ENCODE data around the gene CDRT15.

The CDRT15 gene

DNA sequence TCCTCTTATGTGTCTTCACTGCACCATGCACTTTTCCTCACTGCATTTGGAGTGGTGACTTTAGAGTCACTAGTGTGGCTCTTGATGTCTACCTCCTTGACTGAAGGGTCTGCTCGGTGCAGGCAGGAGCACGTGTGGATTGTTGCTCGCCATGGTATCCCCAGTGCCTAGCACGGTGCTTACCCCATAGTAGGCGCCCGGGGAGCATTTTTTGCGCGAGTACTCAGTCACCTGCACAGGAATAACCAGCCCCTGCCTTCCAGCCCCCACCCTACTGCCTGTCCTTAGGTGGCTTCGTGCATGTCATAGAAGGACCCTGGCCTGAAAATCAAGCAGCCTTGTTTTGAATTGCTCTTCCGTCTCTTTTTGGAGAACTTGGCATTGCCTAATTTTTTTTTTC is 31.3 kb downstream of the CDRT15 start:
- Histone ChIP-seq H3K9ac (ENCODE audit: low read length) (no peak overlapping the region), H3K27ac (ENCODE audit: low read depth, low read length) (no peak overlapping the region), H3K4me1 (ENCODE audit: control insufficient read depth, insufficient read depth, low read length) (no peaks in the 10 kb centered on the region), H3K27me3 (ENCODE audit: control insufficient read depth, insufficient read depth, low read length) (no peaks in the 10 kb centered on the region), H3K36me3 (ENCODE audit: control insufficient read depth, insufficient read depth, low read length) (peaks cover 8% of the 10 kb centered on the region), H3K4me3 (ENCODE audit: low read length) (no peak overlapping the region)

DNA sequence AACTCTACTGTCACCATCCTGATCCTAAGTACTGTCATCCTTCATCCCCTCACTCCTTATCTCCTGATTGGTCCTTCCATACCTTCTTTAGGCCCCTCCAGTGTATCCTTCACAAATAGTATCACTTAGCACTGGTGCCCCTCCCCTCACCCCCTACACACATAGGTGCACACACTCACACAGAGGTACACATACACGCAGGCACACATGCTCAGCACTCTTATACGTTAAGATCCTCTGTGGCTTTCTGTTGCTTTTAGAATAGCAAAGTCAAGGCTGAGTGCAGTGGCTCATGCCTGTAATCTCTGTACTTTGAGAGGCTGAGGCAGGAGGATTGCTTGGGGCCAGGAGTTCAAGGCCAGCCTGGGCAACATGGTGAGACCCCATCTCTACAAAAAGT is 32.1 kb downstream of the CDRT15 start:
- Histone ChIP-seq H3K9ac (ENCODE audit: low read length) (no peak overlapping the region), H3K27me3 (ENCODE audit: control insufficient read depth, insufficient read depth, low read length) (no peaks in the 10 kb centered on the region), H3K4me3 (ENCODE audit: low read length) (no peak overlapping the region), H3K36me3 (ENCODE audit: control insufficient read depth, insufficient read depth, low read length) (peaks cover 8% of the 10 kb centered on the region), H3K4me1 (ENCODE audit: control insufficient read depth, insufficient read depth, low read length) (no peaks in the 10 kb centered on the region), H3K27ac (ENCODE audit: low read depth, low read length) (no peak overlapping the region)

DNA sequence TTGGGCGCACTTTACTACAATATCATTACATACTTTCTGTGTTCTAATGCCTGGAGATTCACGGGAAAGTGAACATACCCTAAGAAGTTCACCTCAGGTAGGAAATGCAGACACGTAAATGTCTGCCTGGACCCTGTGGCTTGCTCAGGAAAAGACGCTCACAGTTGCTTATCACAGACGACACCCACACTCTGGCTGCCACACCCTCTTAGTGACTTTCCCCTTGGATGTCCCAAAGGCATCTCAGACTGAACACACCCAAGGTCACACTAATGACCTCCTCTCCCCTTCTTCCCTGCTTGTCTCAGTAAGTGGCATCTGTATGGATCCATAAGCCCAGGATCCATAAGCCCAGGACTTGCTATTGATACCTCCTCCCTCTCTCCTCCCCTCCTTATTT is 32.6 kb downstream of the CDRT15 start:
- peaks cover 8% of the 10 kb centered on the region for H3K36me3 ChIP-seq (ENCODE audit: control insufficient read depth, insufficient read depth, low read length)
- H3K4me1 ChIP-seq (ENCODE audit: control insufficient read depth, insufficient read depth, low read length) = no peaks in the 10 kb centered on the region
- H3K4me3 ChIP-seq (ENCODE audit: low read length) = no peak overlapping the region
- no peak overlapping the region for H3K9ac ChIP-seq (ENCODE audit: low read length)
- H3K27me3 ChIP-seq (ENCODE audit: control insufficient read depth, insufficient read depth, low read length) = no peaks in the 10 kb centered on the region
- H3K27ac ChIP-seq (ENCODE audit: low read depth, low read length) = no peak overlapping the region

DNA sequence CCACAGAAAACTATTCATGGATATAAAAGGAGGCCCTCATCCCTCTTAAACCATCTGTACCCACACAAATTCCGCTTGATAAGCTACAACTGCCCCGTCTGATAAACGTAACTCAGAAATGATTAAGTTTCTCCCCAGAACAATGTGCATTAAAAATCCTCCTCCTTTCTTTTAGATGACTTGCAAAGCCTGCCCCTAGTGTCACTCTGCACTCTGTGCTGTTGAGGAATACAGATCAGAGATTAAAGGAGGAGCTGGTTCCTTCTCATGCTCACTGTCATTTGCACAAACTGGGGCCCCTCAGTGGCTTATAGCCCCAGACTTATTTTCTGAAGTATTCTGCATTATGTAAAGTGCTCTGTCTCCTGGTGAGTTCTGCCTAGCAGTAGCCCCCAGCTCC is 33.3 kb downstream of the CDRT15 start:
- Histone ChIP-seq H3K4me1 (ENCODE audit: control insufficient read depth, insufficient read depth, low read length) (no peaks in the 10 kb centered on the region), H3K9ac (ENCODE audit: low read length) (no peak overlapping the region), H3K27ac (ENCODE audit: low read depth, low read length) (no peak overlapping the region), H3K27me3 (ENCODE audit: control insufficient read depth, insufficient read depth, low read length) (no peaks in the 10 kb centered on the region), H3K4me3 (ENCODE audit: low read length) (no peak overlapping the region), H3K36me3 (ENCODE audit: control insufficient read depth, insufficient read depth, low read length) (peaks cover 8% of the 10 kb centered on the region)

DNA sequence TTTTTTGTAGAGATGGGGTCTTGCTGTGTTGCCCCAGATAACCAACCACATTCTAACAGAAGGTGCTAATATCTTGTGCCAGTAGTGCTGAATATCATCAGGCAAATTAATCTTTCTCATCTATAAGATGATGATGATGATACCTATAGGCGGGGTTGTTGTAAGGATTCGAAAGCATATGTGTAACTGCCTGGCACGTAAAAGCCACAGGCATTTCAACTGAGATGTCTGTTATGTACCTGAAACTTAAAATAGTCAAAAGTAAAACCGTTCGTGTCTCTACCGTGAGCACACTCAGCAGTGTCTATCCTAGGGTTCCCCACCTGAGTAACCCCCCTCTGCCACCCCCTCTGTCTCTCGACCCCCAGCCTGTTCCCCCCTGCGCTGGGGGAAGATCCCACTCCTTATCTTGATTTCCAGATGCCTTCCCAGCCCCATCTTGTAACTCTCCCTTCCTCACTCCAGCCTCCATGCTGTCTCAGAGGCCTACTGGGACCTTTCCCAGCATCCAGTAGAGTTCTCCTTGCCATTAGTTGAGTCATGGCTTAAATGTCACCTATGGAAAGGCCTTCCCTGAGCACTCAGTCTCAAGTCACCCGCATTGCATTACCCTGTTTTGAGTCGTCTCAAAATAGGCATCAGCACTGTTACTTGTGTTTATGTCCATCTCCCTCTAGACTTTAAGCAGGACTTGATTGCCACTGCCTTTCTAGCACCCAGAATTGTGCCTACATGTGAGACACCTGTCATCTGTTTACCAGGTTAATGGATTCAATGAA is 34.1 kb downstream of the CDRT15 start:
- Histone ChIP-seq H3K9ac (ENCODE audit: low read length) (no peak overlapping the region), H3K4me3 (ENCODE audit: low read length) (no peak overlapping the region), H3K4me1 (ENCODE audit: control insufficient read depth, insufficient read depth, low read length) (no peaks in the 10 kb centered on the region), H3K27me3 (ENCODE audit: control insufficient read depth, insufficient read depth, low read length) (no peaks in the 10 kb centered on the region), H3K27ac (ENCODE audit: low read depth, low read length) (no peak overlapping the region), H3K36me3 (ENCODE audit: control insufficient read depth, insufficient read depth, low read length) (peaks cover 6% of the 10 kb centered on the region)

DNA sequence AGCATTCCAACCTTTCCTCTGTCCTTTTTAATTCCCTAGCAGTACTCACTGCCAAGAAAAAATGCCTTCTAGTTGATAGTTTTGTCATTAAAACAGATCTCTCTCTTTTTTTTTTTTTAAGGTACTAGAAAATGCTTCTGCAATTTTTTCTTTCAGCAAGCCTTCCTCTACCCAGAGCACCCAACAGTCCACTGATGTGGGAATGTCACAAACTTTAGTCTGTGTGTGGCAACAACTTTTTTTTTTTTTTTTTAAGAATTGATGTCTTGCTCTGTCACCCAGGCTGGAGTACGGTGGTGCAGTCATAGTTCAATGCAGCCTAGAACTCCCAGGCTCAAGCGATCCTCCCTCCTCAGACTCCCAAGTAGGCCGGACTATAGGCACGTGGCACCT is 34.7 kb downstream of the CDRT15 start:
- no peaks in the 10 kb centered on the region for H3K27me3 ChIP-seq (ENCODE audit: control insufficient read depth, insufficient read depth, low read length)
- H3K4me1 ChIP-seq (ENCODE audit: control insufficient read depth, insufficient read depth, low read length) = no peaks in the 10 kb centered on the region
- H3K4me3 ChIP-seq (ENCODE audit: low read length) = no peak overlapping the region
- H3K9ac ChIP-seq (ENCODE audit: low read length) = no peak overlapping the region
- peaks cover 4% of the 10 kb centered on the region for H3K36me3 ChIP-seq (ENCODE audit: control insufficient read depth, insufficient read depth, low read length)
- H3K27ac ChIP-seq (ENCODE audit: low read depth, low read length) = no peak overlapping the region

DNA sequence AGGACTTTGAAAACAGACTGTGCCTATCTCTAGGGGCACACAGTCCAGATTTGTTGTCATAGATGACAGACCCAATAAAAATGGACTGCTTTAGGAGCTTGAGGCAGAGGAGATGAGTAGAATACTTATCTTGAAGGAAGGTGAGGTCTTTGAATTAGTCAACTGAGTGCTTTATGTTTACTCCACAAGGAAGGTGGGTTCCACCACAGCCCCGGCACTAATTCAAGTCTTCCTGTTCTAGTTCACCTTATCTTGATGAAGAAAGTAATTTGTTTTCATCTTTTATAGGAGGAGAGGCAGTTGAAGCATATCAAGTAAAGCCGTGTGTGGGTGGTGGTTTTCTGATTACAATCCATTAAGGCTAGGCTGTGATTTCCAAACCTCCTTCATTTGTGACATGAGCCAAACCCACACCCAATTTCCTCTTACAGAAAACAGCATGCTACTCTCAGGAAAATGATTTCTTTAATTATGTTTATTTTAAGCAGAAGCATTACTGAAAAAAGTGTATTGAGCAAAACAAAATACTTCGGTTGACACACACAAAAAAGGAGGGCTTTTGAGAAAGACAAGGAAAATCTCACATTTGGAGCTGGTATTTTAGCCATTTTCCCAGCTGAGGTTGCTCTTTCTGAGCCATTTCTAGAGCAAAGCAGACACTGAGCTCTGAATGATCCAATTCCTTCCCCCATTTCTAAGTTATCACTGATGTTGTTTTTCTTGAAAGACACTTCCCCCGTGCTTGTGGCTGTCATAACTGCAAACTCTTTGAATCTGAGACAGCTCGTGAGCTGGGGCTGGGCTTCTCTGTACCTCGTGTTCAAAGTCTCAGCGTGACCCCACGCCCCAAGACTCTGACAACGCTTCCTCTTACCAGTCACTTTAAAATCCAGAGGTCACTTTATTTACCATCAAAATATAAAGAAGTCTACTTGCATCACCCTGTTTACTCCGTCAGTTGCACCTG is 35.4 kb downstream of the CDRT15 start:
- Histone ChIP-seq H3K36me3 (ENCODE audit: control insufficient read depth, insufficient read depth, low read length) (peaks cover 4% of the 10 kb centered on the region), H3K4me3 (ENCODE audit: low read length) (no peak overlapping the region), H3K9ac (ENCODE audit: low read length) (no peak overlapping the region), H3K4me1 (ENCODE audit: control insufficient read depth, insufficient read depth, low read length) (no peaks in the 10 kb centered on the region), H3K27me3 (ENCODE audit: control insufficient read depth, insufficient read depth, low read length) (no peaks in the 10 kb centered on the region), H3K27ac (ENCODE audit: low read depth, low read length) (no peak overlapping the region)

DNA sequence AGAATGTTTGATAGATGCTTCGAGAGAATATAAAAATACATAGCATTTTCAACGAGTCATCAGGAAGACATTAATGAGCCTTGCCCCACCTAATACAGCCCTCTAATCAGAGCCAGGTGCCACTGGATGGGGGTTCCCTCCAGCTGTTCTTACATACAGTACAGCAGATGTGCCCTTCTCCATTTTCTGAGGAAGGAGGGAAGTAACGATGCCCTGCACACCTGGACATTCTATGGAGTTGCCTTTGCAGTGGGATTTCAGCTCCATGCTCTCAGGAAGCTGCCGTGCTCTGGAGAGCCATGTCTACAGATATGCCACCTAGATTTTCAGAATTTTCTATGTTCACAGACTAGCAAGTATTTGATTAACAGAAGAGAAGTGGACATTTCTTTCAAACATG is 36.3 kb downstream of the CDRT15 start:
- H3K4me3 ChIP-seq (ENCODE audit: low read length) = no peak overlapping the region
- peaks cover 4% of the 10 kb centered on the region for H3K36me3 ChIP-seq (ENCODE audit: control insufficient read depth, insufficient read depth, low read length)
- no peak overlapping the region for H3K9ac ChIP-seq (ENCODE audit: low read length)
- no peaks in the 10 kb centered on the region for H3K4me1 ChIP-seq (ENCODE audit: control insufficient read depth, insufficient read depth, low read length)
- no peak overlapping the region for H3K27ac ChIP-seq (ENCODE audit: low read depth, low read length)
- H3K27me3 ChIP-seq (ENCODE audit: control insufficient read depth, insufficient read depth, low read length) = no peaks in the 10 kb centered on the region

DNA sequence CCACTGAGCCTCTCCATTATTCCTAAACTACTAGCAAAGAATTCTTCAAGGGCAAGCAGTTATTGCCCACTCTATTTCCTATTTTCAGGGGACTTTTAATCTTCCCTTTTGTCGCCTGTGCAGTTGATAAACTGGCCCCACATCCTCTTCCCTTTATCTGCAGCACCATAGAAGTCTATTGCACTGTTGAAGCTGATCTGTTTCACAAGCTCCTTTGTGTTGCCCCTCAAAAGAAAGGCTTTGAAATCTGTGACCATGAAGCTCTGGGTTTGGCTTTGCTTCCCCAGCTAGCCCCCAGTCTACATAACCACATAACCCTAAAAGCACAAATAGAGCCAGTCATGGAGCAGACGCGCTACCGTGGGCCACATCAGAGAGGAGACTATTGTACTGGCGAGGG is 37.1 kb downstream of the CDRT15 start:
- Histone ChIP-seq H3K27ac (ENCODE audit: low read depth, low read length) (no peak overlapping the region), H3K4me3 (ENCODE audit: low read length) (no peak overlapping the region), H3K36me3 (ENCODE audit: control insufficient read depth, insufficient read depth, low read length) (peaks cover 4% of the 10 kb centered on the region), H3K9ac (ENCODE audit: low read length) (no peak overlapping the region), H3K27me3 (ENCODE audit: control insufficient read depth, insufficient read depth, low read length) (no peaks in the 10 kb centered on the region), H3K4me1 (ENCODE audit: control insufficient read depth, insufficient read depth, low read length) (no peaks in the 10 kb centered on the region)

DNA sequence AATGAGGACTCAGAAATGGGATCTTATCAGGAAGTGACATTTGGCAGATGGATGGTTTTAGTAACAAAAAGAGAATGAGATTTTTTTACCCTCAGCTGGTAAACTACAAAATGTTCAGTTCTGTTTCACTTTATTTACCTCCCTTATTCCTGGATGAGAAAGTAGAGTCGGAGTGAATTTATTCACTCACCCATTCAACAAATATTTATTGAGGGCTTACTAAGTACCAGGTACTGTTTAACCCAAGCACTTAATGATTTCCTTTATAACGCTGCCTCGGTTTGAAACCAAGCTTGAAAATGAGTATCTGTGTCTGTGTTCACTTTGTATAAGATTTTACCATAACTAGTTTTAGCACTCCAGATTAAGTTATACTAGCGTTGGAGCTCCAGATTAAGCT is 38.1 kb downstream of the CDRT15 start:
- Histone ChIP-seq H3K4me1 (ENCODE audit: control insufficient read depth, insufficient read depth, low read length) (no peaks in the 10 kb centered on the region), H3K9ac (ENCODE audit: low read length) (no peak overlapping the region), H3K27ac (ENCODE audit: low read depth, low read length) (no peak overlapping the region), H3K36me3 (ENCODE audit: control insufficient read depth, insufficient read depth, low read length) (no peaks in the 10 kb centered on the region), H3K27me3 (ENCODE audit: control insufficient read depth, insufficient read depth, low read length) (no peaks in the 10 kb centered on the region), H3K4me3 (ENCODE audit: low read length) (no peak overlapping the region)

DNA sequence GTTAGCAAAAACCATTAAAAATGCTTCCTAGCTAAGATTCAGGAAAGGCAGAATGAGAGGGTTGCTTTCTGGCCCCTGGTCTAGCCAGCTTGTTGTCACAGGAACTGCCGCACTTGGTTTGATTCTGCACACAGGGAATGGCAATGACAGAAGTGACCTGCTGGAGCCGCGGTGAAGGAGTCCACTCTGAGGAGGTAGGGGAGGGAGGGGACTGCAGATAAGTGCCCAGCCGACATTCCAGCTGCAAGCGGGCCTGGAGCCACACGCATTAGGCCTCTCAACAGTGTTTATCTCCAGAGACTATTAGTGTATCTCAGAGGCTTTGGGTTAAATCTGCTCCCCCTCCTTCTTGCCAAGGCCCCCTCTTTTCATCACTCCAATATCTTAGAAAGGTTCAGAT is 38.6 kb downstream of the CDRT15 start:
- Histone ChIP-seq H3K36me3 (ENCODE audit: control insufficient read depth, insufficient read depth, low read length) (no peaks in the 10 kb centered on the region), H3K9ac (ENCODE audit: low read length) (no peak overlapping the region), H3K4me3 (ENCODE audit: low read length) (no peak overlapping the region), H3K27ac (ENCODE audit: low read depth, low read length) (no peak overlapping the region), H3K27me3 (ENCODE audit: control insufficient read depth, insufficient read depth, low read length) (no peaks in the 10 kb centered on the region), H3K4me1 (ENCODE audit: control insufficient read depth, insufficient read depth, low read length) (no peaks in the 10 kb centered on the region)

DNA sequence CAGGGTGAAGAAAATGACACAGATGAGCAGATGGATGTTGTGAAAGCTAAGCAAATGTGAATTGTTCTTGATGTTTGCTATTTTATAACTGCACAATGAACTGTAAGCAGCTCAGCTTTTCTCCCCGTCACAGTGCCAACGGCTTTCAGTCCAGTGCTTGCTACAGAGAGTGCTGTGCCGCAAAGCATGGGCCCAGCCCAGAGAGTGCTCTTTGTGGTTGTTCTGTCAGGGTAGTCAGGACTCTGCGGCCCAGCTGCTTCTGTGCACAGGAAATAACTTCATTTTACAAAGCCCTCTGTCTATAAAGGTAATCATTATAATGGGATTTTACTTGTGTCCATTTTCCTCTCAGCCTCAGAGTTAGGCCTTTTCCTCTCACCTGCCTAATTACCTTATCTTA is 39.1 kb downstream of the CDRT15 start:
- no peak overlapping the region for H3K4me3 ChIP-seq (ENCODE audit: low read length)
- no peaks in the 10 kb centered on the region for H3K4me1 ChIP-seq (ENCODE audit: control insufficient read depth, insufficient read depth, low read length)
- H3K27me3 ChIP-seq (ENCODE audit: control insufficient read depth, insufficient read depth, low read length) = no peaks in the 10 kb centered on the region
- no peak overlapping the region for H3K9ac ChIP-seq (ENCODE audit: low read length)
- no peaks in the 10 kb centered on the region for H3K36me3 ChIP-seq (ENCODE audit: control insufficient read depth, insufficient read depth, low read length)
- no peak overlapping the region for H3K27ac ChIP-seq (ENCODE audit: low read depth, low read length)

All from rectal smooth muscle tissue (tissue), 1 donor.